GM21526 (cell line): ENCODE measurements around the gene ANAPC10.
A peak's percentile ranks its signal among the peaks of the same experiment; 100 is the strongest.
"Not testable (repeated sequence)": the region's sequence is repeated elsewhere in the genome, so short reads cannot be mapped to it uniquely, and the experiment has no call there.

Source experiments
- ATAC-seq: cut with Tn5 transposase; IDR thresholded peaks from one replicate; pipeline ENCODE4 v1.9.1; 2021; ENCODE audit warnings: moderate library complexity; ENCODE audit not compliant: unreplicated experiment, low FRiP score

ANAPC10 gene

GRCh38 chr4:145097821-145098674 is at the start of gene ANAPC10, which contains the start of gene ABCE1:
Gene ANAPC10 (minus strand): TSS chr4:145098196. CDS start chr4:145096099, 2,097 bp downstream.
Gene ABCE1 (plus strand): TSS chr4:145098311. CDS start chr4:145104413, 6,102 bp downstream.
- ATAC-seq: peak; percentile 83

DNA sequence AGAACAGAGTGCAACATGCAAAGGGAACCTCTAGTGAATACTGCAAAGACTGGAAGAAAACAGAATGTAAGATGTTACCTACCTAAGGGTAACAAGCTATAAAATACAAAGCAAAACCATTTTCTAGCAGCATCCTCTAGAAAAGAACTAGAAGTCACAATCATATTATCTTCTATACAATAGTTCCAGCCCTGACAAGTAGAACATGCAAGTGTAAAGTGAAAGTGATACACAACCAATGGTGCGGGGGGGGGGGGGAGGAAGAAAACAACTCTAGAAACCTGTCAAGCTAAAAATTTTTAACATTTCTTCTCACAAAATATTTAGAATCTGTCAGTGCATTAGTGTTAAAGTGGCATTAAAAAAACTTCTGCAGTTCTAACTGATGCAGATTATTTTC is 38.2 kb upstream of the ANAPC10 start:
- ATAC-seq: not testable (repeated sequence)

DNA sequence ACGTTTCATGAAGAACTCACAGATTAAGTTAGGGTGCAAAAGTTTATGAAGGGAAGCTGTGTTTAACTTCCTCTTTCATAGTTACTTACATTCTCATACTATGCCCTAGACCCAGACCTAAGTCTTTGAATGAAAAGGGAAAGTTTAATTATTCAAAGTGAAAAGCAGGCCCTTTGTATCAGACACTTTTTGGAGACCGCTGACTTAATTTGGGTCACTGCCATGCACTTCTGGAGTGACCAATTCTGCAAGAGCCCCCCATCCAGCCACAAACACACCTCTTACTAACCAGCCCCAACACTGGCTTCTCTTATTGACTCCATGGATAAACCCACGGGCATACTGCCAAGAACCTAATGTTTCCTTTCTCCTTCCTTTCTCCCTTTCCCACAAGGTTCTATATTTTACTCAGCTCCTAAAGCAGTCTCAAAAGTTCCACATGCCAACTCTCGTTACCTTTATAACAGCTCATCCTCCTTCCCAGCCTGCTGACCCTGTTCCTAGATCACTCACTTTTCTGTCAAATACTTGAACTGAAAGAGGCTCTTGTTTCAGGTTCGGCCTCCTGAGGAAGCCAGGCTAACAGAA is 34.6 kb upstream of the ANAPC10 start:
- ATAC-seq: peak; percentile 77

DNA sequence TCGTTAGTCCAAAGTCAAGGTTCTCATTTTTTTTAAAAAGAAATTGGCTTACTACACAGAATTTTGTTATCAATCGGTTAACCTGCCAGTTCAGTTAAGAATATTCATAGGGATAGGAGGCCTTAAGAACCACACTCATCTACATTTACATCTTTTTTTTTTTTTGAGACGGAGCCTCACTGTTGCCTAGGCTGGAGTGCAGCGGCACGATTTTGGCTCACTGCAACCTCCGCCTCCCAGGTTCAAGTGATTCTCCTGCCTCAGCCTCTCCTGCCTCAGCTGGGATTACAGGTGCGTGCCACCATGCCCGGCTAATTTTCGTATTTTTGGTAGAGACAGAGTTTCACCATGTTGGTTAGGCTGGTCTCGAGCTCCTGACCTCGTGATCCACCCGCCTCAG is 33.9 kb upstream of the ANAPC10 start:
- ATAC-seq: no peak

GRCh38 chr4:145130788-145131399 is 32.9 kb upstream of the ANAPC10 start:
- no peak for ATAC-seq

DNA sequence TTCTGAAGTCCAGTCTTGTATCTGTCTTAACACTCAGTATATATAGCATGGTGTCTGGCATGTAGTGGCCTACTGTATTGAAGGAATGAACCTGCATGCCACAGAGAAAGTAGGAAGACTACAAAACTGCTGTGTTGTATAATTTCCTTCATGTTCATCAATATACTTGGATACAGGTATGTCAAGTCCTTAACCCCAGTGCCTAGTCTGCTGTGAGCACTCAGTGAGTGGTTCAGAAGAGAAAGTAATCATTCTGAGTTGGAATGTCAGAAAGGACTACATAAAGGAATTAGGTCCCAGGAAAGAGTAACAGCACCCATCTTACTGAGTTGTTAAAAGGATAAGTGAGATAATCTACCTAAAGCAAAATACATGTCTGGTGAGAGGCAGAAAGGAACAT is 32.1 kb upstream of the ANAPC10 start:
- ATAC-seq: no peak

DNA sequence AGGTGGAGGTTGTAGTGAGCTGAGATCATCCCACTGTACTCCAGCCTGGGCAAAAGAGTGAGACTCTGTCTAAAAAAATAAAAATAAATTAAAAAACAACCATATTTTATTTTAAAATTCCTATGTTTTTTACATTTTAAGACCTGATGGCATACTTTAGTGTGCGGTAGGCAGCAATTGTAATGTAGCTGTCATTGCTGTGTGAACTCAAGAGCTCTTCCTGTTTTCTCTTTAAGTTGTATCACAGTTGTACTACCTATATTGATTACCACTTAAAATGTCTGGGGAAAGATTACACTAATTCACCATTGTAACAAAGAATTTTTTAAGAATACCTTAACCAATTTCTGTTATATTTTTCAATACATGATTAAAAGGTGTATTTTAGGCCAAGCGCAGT is 27.4 kb upstream of the ANAPC10 start:
- ATAC-seq: no peak

- no peak for ATAC-seq
Measured at GRCh38 chr4:145108128-145108527, 10.1 kb upstream of the ANAPC10 start.

DNA sequence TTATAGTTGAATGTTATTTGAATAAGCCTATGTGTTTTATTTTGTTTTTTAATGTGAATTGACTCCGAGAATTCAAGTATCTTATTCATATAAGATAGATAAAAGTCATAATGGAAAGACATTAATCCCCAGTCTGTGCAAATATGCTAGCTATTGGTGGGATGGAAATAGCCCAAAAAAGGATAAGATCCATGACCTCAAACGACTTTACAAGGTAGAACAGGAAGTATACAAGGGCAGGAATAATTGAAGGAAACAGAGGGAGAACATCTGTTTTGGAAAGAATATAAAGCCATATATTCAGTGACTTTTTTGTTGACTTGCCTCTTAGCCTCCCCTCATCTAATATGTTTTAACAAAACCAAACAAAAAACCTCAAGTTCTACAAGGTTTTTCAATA is 9.1 kb upstream of the ANAPC10 start:
- ATAC-seq: no peak

DNA sequence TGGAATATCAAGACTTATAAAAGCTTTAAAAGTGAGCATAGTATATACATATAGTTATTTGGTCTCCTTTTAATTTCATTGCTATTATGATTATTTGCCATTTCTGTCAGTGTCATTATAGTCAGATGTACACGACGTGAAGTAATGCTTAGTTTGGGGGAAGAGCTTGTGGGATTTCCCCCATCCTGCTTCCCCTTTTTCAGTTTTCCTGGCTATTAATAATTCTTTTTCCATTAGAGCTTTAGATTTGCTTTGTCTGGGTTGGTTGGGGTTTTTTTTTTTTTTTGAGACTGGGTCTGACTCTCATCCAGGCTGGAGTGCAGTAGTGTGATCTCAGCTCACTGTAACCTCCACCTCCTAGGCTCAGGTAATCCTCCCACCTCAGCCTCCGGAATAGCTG is 5.5 kb upstream of the ANAPC10 start:
- no peak for ATAC-seq

- ATAC-seq: no peak
Measured at GRCh38 chr4:145102619-145103018, 4.6 kb upstream of the ANAPC10 start.

- ATAC-seq: no peak
Measured at GRCh38 chr4:145101091-145101490, 3.1 kb upstream of the ANAPC10 start.

DNA sequence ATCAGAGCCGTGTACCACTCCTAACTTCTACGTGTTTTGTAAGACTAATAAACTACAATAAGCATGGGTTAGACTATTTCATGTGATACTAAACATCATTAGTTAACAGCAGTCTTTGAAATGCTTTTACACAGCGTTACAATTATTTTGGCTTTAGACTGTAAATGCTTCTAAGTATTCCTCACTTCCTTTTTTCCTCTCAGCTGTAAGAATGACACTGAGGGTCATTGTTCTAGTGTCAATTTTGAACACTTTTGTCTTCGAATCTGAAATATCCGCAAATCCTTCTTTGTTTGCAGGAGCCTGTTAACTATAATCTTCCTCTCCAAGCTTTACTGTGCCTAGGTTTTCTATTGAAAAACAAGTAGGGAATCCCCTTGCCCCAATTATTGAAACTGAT is 1.7 kb upstream of the ANAPC10 start:
- no peak for ATAC-seq

- no peak for ATAC-seq
Measured at GRCh38 chr4:145098675-145099037, 660 bp upstream of the ANAPC10 start.

DNA sequence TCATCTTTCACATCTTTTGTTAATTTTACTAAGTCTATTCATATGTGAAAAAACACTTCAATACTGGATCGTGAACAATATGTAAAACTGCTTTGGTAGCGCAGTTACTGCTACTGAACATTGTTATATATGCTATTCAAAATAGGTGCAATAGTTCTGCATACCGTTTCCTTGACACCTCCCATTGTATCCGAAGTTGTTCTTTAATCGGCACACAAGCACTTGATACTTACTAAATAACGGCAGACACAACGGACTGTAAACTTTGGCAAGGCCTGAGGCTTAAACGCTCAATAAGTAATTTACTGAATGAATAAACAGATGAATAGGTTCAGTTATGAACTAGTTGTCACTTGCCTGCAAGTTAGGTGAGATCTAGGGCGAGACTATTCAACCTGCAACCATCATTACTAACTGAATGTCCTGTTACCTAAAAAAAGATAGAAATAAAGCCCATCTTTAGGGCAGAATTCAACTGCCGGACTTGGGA is 620 bp downstream of the ANAPC10 start:
- no peak for ATAC-seq

DNA sequence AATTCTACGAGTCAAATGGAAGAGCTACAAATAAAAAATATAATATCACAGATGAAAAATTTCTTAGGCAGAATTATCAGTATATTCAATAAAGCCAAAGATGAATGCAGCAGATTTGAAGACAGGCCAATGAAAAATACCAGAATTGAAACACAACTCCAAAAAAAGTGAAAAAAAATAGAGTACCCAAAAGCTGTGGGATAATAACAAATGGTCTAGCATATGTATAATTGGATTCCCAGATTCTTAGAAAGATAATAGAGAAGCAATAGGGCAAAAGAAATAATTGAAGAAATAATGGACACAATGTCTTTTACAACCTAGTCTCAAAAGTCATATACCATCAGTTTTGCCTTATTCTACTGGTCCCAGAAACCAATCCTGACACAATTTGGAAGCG is 4.4 kb downstream of the ANAPC10 start:
- ATAC-seq: no peak

- ATAC-seq: no peak
Measured at GRCh38 chr4:145090380-145090779, 7.6 kb downstream of the ANAPC10 start.

DNA sequence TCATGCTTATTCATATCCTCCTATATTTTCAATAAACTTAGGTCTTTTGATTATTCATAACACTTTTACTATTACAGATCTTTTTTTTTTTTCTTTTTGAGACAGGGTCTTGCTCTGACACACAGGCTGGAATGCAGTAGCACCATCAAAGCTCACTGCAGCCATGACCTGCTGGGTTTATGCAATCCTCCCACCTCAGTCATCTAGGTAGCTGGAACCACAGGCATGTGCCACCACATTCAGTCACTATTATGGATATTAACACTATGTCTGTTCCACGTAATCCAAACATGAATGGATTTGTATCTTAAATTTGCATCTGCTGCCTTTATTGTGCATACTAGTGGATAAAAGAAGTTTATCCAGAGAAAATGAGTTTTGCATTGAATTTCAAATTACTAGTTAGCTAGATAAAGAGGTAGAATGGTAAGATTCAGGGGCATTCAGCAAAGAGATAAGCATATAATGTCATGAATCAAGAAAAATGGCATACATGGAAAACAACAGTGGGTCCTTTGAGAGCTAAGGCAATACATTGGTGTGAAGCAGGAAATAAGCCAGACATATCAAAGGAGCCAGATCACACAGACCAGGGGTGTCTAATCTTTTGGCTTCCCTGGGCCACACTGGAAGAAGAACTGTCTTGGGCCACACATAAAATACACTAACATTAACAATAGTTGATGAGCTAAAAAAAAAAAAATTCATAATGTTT is 13.9 kb downstream of the ANAPC10 start:
- ATAC-seq: no peak

- no peak for ATAC-seq
Measured at GRCh38 chr4:145081756-145082155, 16.2 kb downstream of the ANAPC10 start.

GRCh38 chr4:145076469-145076855 is 21.5 kb downstream of the ANAPC10 start:
- ATAC-seq: no peak
